GM12878 (cell line): Measurements from ENCODE around the gene RCN1. TPM values are rescaled to one million over a fixed set of nuclear protein-coding genes. Genes with fewer than 3 reads are reported as not detected.
A peak's percentile ranks its signal among the peaks of the same experiment; 100 is the strongest.

Source experiments
- CREB1 ChIP-seq: IDR thresholded peaks from 2 replicates; pipeline ENCODE4 v1.6.1; 2012; ENCODE audit warnings: low read depth, mild to moderate bottlenecking, inconsistent platforms
- CUX1 ChIP-seq: IDR thresholded peaks from 2 replicates; pipeline ENCODE4 v1.6.1; 2012; ENCODE audit warnings: improper control_type of control experiment, low read depth, low read length; ENCODE audit not compliant: insufficient replicate concordance
- NFXL1 ChIP-seq: fragments of 450-650 bp; IDR thresholded peaks from 2 replicates; pipeline ENCODE4 v1.6.1; 2017; ENCODE audit warnings: antibody characterized with exemption, mild to moderate bottlenecking, borderline replicate concordance
- RAD21 ChIP-seq: IDR thresholded peaks from 2 replicates; pipeline ENCODE4 v1.6.1; 2011; ENCODE audit warnings: mild to moderate bottlenecking, low read depth, low read length, moderate library complexity; ENCODE audit not compliant: insufficient read depth
- SMC3 ChIP-seq: IDR thresholded peaks from 2 replicates; pipeline ENCODE4 v1.6.1; 2011; ENCODE audit warnings: low read length, improper control_type of control experiment, borderline replicate concordance
- WRNIP1 ChIP-seq: IDR thresholded peaks from 2 replicates; pipeline ENCODE4 v1.6.1; 2011; ENCODE audit warnings: low read depth, low read length, improper control_type of control experiment, borderline replicate concordance
- ZBED1 ChIP-seq: IDR thresholded peaks from 2 replicates; pipeline ENCODE4 v1.6.1; 2016; ENCODE audit warnings: borderline replicate concordance
- ZNF24 ChIP-seq: fragments of 450-650 bp; IDR thresholded peaks from 2 replicates; pipeline ENCODE4 v1.6.1; 2017; ENCODE audit warnings: antibody characterized with exemption, mild to moderate bottlenecking
- polyA plus RNA-seq, 11 experiments: library from polyadenylated mRNA; depleted of rRNA in 4 of 11; unstranded in 6 of 11; stranded (reverse) in 5 of 11; fragments of >200 nt; fragmentation: Nextera tagmentation in 4 of 11; fragmentation: Illumina TruSeq in 1 of 11; extraction: Ambion mirVana in 4 of 11; extraction: Trizol in 1 of 11; gene quantifications; 1 replicate in 1 of 11; 2 replicates in 10 of 11; pipeline versions ENCODE4 v1.2.1 to v1.2.3, GENCODE V29; 2011 to 2016; ENCODE audit warnings: inconsistent platforms in 2 of 11, missing spikeins in 2 of 11, low read depth in 1 of 11
- small RNA-seq: library from RNA; depleted of rRNA; stranded (forward); fragments of <200 nt; gene quantifications from one replicate; pipeline ENCODE3, GENCODE V24; 2014
- total RNA-seq, 4 experiments: library from RNA; depleted of rRNA in 3 of 4; stranded (reverse); fragments of >200 nt in 3 of 4; fragmentation: Illumina TruSeq in 1 of 4; extraction: Trizol in 1 of 4; gene quantifications; 2 replicates each; pipeline versions ENCODE4 v1.2.1 to v1.2.3, GENCODE V29; 2013 to 2021
- TF ChIP-seq, protein P1 (sequence below): IDR thresholded peaks from 2 replicates; pipeline ENCODE4 v1.6.1; 2011; ENCODE audit warnings: low read depth, mild to moderate bottlenecking, low read length, moderate library complexity, borderline replicate concordance; ENCODE audit errors: extremely low read depth

Gene RCN1
- total and polyA plus RNA-seq, 10 of the 15 experiments (the other 5 are each of a cell fraction or from before 2014, with no cell fraction given) = 17.6 to 76.7 (median 56.4) TPM

GRCh38 chr11:32154275-32154674 is 63.4 kb downstream of the RCN1 start (continued):
- TF ChIP-seq CUX1 (no peak), SMC3 (peak; percentile 63; the same call in 1 of the 2 replicates), ZBED1 (no peak), CREB1 (no peak), ZNF24 (no peak), NFXL1 (no peak), RAD21 (peak; percentile 64), WRNIP1 (no peak)
- TF ChIP-seq, protein P1, sequence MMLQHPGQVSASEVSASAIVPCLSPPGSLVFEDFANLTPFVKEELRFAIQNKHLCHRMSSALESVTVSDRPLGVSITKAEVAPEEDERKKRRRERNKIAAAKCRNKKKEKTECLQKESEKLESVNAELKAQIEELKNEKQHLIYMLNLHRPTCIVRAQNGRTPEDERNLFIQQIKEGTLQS = no peak

Small RNA genes within 50 kb of the gene (small RNA-seq; reads per million reads assigned to genes)
- gene RF00012 = not detected
